SW480 (cell line): ENCODE measurements around the gene CATSPERD.
"Not testable (repeated sequence)": the region's sequence is repeated elsewhere in the genome, so short reads cannot be mapped to it uniquely, and the experiment has no call there.

Source experiments
- DNase-seq: peaks from one replicate; pipeline ENCODE4 v3.0.0-alpha.2; 2016; ENCODE audit warnings: low spot score

Gene CATSPERD

GRCh38 chr19:5686647-5687359, 33.6 kb upstream of the CATSPERD start:
- DNase-seq = peak; percentile 88

GRCh38 chr19:5687360-5688198, 32.9 kb upstream of the CATSPERD start:
- DNase-seq = no peak

- DNase-seq = not testable (repeated sequence)
These were observed 32.1 kb upstream of the CATSPERD start for GRCh38 chr19:5688262-5688881.

GRCh38 chr19:5690125-5690954, 30.1 kb upstream of the CATSPERD start, which contains the start of gene RPL36:
RPL36 (plus strand) TSS chr19:5690295; CDS start chr19:5690508, 213 bp downstream.
- peak; percentile 88 for DNase-seq

GRCh38 chr19:5690955-5691821, 29.2 kb upstream of the CATSPERD start:
- peak; percentile 65 for DNase-seq

- no peak for DNase-seq
These were observed 28.4 kb upstream of the CATSPERD start for GRCh38 chr19:5691822-5692722.

- DNase-seq = no peak
These were observed 27.7 kb upstream of the CATSPERD start for GRCh38 chr19:5692723-5693194.

- DNase-seq = peak; percentile 26
These were observed 27.0 kb upstream of the CATSPERD start for GRCh38 chr19:5693195-5694166.

GRCh38 chr19:5694167-5694955, 26.1 kb upstream of the CATSPERD start:
- DNase-seq = no peak

- DNase-seq = no peak
These were observed 25.3 kb upstream of the CATSPERD start for GRCh38 chr19:5694956-5695648.

- DNase-seq = no peak
These were observed 24.7 kb upstream of the CATSPERD start for GRCh38 chr19:5695649-5696195.

GRCh38 chr19:5696196-5697021, 24.0 kb upstream of the CATSPERD start:
- no peak for DNase-seq

- DNase-seq = no peak
These were observed 23.2 kb upstream of the CATSPERD start for GRCh38 chr19:5697022-5697889.

GRCh38 chr19:5697890-5698634, 22.4 kb upstream of the CATSPERD start:
- no peak for DNase-seq
